Globus pallidus (tissue), 1 donor: ENCODE data around the gene PRRT1B.
A peak's percentile ranks its signal among the peaks of the same experiment; 100 is the strongest.
"Not testable (repeated sequence)": the region's sequence is repeated elsewhere in the genome, so short reads cannot be mapped to it uniquely, and the experiment has no call there.

Experiments used
- DNase-seq: peaks from one replicate; pipeline ENCODE4 v3.0.0-alpha.2; 2015; ENCODE audit warnings: low spot score

PRRT1B gene

DNA sequence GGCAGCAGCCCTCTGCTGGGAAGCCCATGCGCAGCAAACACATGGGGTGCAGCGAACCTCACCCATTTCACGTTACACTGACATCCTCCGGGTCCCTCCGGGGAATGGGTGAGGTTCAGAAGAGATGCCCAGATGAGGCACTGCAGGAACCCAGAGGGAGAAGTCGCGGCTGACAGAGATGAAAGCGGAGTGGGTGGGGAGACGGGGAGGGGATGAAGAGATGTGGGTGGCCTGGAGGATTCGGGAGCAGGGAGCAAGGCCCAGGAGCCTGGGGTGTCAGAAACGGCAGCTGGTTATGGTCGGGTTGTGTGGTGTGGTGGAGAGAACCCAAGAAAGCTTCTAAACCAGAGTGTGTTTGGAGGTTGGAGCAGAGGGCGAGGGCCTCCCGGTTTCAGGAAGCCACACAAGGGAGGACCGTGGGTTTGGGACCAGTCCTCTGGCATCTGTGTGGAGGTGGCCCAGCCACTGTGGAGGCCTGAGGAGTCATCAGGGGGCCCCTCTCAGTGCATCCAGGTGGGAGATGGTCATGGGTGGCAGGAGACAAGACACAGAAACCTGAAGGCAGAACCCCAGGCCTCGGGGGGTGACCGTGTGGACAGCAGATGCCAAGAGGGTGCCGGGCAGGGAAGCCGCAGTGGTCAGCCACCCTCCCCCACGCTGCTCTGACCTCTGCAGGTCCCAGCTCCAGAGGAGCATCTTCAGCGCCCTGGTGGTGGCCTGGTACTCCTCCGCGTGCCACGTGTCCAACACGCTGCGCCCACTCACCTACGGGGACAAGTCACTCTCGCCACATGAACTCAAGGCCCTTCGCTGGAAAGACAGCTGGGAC lies 22.9 kb upstream of the PRRT1B start:
- DNase-seq = no peak

DNA sequence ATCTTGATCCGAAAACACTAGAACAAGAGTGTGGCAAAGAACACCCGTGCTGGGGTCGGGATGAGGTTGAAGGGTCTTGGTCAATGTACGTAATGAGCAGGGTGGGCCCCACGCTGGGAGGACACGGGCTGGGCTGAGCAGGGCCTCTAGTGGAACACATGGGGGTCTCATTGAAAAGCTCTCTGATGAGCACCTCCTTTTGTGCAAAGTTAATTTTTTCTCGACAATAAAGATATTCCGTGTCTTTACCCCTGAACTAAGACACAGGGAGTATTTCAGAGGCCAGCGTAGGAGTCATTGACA lies 22.3 kb upstream of the PRRT1B start:
- no peak for DNase-seq

- no peak for DNase-seq
Observed at GRCh38 chr9:131523451-131524435, 21.6 kb upstream of the PRRT1B start.

- DNase-seq = no peak
Observed at GRCh38 chr9:131524665-131525315, 20.5 kb upstream of the PRRT1B start.

DNA sequence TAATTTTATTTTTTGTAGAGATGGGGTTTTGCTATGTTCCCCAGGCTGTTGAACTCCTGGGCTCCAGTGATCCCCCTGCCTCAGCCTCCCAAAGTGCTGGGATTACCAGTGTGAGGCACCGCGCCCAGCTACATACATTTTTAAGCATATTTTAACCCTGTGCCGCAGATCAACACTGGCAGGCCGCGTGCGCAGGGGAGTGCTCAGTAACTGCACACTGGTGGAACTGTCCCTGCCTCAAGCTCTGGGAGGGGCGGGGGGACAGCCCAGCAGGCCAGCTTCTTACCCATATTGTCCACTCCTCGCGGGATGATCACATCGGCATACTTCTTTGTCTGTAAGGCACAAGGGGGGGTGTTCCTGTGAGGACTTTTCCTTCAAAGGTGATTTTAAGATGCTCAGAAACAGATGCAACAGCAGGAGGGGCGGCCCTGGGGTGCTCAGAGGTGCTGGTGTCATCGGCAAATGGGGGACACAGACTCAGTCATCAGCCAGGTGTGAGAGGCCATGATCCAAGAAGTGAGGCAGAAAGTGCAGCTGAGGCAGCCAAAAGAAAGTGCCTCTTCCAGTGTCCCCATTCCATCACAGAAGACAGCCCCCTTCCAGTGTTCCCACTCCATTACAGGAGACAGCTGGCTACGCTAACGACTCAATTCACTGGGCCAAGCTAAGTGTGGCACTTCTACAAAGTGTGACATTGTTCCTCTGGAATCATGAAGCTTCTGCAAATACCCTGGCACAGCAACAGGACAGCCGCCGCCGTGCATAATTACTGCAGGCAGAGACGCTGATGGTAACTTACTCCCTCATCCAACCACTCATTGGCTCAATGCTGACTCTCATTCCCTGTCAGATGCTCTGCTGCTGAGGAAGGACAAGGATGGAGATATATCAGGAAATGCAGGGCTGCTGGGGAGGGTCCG lies 19.4 kb upstream of the PRRT1B start:
- peak; percentile 82 for DNase-seq

- DNase-seq = no peak
Observed at GRCh38 chr9:131528186-131528585, 17.1 kb upstream of the PRRT1B start.

DNA sequence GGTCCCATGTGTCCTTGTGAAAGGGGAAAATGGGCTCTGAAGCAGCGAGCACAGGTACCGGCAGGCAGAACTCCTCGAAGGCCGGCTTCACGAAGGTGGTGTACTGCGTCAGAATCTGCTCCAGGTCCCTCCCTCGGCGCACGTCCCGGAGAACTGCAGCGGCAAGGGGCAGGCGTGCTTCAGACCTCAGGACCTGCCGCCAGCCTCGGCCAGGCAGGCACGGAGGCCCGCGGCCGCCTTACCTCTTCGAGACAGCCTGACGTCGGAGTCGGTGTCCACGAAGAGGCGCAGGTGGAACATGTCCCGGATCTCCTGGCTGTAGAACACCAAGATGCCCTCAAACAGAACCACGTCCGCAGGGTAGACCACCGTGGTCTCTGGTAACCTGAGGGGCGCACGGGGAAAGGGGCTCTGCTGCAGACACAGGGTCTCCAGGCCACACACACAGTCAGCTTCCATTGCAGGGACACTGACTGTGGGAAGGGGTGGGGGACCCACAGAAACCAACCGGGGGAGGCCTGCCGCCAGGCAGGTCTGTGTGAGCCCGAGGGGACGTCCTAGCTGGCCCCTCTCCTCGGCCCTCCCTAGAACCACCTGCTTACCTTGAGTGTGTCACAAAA lies 16.3 kb upstream of the PRRT1B start:
- no peak for DNase-seq

DNA sequence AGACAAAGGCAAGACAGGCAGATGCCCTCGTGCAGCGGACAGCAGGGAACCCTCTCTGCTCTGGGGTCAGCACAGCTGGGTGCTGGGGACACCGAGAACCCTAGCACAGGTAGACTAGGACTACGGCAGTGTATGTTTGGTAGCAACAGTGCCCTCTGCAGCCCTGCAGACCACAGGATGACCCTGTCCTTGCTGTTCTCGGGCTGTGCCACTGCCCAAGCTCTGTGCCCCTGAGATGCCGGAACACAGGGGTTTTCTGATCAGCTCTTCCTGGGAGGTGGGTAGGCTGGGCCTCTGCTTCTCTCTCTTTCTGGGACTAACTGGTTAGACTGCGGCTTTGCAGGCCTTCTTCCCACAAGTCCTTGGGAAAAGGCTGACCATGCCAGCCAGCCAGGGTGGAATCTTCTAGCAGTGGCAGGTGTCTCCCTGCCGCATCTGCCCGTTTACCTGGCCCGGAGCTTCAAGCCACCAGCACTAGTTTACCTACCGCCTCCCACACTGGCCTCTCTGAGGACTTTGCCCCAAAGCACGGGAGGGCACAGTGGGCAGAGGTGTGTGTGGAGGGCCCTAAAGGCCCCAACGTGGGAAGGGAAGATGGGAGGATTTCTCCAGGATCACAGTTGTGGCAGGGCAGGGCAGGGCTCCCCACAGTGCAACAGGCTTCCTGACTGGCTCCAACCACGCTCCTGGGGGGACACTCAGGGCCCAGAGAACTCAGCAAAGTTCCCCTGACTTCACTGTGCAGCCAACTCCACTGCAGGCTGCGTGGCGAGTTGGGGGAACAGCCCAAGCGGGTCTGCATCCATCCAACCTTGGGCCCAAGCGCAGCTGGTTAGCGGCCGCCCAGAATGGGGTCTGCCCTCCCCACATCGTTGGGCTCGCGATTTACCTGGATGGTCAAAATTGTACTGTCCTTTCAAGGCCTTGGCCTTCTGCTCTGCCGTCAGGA lies 15.5 kb upstream of the PRRT1B start:
- DNase-seq = no peak

GRCh38 chr9:131530546-131530919 lies 14.8 kb upstream of the PRRT1B start:
- DNase-seq = no peak

DNA sequence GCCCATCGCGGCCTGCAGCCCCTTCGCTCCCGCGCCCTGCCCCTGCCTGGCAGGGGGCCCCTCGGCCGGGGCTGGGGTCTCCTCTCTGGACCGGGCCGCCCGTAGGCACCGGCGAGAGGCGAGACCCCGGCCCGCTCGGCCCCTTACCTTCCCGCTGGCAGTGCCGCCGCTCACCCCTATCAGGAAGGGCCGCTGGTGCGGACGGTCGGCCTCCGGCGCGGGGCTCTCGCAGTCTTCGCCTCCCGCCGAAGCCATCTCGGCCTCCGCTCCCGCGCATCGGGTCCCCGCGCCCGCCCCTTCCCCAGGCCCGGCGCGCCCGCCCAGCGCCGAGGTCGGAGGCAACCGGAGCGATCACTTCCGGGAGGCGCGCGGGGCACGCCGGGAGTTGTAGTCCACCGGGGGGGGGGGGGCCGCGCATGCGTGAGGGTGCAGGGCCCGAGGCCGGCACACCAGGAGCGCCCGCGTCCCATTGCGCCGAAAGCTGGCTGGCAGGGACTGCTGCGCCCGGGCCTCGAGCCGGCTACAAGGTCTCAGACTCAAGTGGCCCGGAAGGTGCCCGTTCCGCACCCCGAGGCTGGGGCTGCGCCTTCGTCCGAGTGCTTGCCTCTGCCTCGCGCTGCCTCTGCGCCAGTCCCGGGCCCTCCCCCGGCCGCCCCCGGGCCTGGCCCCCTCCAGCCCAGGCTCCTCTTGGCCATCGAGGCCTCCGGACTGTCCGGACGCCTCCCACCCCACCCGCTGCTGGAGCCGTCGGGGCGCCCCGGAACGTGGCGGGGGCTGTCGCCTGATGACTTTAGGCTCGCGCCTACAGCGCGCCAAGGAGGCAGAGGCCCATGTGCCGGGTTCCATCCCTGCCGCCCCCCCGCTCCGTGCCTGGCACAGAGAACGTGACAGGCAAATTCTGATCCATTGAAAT lies 14.1 kb upstream of the PRRT1B start, which contains the start of gene UCK1:
TSS of gene UCK1 (minus strand) at position 344 of the 913 bp plus-strand sequence. CDS start at position 255, 89 bp downstream.
- DNase-seq = peak; percentile 80

DNA sequence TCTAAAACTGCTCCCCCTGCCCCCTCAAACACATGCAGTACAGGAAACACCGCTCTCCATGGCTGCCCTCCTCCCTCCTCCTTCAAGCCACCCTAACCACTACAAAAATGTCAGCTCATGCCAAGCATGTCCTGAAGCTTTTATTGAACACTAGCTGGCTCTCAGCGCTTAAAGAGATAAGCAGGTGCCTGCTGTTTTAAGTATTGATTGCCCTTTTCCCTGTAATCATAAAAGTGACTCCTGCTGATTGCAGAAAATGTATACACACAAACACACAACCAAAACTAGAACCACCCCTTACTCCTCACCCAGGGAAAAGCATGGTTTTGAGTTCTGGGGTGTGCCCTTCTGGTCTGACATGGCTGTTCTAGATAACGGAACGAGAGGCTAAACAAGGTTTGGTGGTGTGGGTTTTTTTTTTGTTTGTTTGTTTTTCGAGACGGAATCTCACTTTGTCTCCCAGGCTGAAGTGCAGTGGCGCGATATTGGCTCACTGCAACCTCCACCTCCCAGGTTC lies 10.5 kb upstream of the PRRT1B start:
- DNase-seq = no peak

DNA sequence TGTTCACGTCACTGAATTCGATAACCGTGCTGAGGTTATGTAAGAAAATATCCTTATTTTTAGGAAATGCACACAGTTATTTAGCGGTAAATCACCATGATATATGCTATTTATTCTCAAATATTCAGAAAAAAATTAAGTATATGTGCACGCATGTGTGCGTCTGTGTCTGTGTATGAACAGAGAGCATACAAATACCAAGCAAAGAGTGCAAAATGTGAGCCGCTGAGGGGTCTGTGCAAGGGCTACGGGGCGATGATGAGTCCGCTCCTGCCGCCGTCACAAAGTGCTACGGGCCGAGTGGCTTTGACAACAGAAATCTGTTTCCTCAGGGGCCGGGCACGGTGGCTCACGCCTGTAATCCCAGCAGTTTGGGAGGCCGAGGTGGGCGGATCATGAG lies 7.4 kb upstream of the PRRT1B start:
- no peak for DNase-seq

GRCh38 chr9:131539223-131539923 lies 6.0 kb upstream of the PRRT1B start:
- DNase-seq = no peak

- no peak for DNase-seq
Observed at GRCh38 chr9:131543141-131543540, 2.2 kb upstream of the PRRT1B start.

GRCh38 chr9:131545786-131546335 lies 538 bp downstream of the PRRT1B start:
- no peak for DNase-seq

DNA sequence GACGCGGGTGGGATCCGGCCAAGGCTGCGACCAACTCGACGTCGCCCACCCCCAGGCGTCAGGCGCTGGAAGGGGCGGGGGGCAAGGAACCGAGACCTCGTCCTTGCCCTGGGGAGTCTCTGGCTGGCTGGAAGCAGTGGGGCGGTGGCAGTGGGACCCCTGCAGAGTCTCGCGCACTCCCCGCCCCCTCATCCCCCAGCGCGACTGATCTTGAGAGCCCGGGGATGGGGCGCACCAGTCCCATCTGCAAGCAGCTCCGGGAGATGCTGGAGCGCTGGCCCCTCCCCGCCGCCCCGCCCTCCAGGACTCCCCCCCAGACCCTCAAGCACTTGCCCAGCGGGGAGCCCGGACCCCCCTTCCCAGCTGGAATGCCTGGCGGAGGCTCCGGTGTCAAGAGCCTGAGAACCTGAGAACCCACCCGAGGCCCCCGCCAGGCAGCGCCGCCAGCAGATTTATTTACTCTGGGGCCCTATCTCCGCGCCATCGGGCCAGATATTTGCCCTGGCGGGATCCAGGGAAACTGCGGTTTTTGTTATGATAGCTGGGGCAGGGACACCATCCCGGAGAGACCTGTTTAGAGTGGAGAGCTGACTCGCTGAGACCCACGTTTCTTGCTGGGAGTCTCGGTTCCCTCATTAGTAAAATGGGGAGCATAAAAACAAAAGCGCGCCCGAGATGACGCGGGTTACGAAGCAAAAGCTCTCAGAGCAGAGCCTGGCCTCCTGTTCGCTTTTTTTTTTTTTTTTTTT lies 1.2 kb downstream of the PRRT1B start:
- DNase-seq = no peak

GRCh38 chr9:131549186-131549585 lies 3.9 kb downstream of the PRRT1B start:
- not testable (repeated sequence) for DNase-seq
